ENCODE measurements around the gene RXFP2.

RXFP2 gene

DNA sequence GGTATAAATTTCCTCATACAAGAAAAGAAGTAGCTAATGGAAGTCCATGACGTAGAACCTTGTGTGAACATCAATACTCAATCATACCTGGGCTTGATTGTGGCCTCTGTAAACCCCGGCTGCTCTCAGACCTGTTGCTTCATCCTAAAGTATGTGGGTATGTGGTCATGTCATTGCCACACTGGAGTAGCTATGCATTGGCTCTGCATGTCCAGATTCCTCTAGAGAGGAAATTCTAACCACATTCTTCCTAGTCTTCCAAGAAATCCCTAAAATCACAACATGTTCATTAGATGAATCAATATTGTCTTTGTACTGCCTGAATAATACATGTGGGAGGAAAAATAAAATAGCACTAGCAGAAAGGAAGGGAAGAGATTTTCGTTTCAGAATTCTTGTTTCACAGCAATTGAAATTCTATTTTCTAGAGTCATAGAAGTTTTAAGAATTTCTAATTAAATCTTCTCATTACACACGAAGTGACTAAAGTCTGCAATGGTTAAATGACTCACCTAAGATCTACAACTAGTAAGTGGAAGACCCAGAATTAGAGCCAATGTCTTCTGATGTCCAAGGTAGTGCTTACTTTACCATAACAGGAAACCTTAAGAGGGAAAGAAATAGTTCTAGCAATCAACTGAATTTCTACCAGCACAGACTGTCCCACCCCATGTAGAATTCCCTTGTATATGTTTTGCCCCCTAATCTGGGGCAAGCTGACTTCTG lies 28.0 kb downstream of the RXFP2 start:
- no peak for DNase-seq (ENCODE audit: low read depth in 2 of 3, low spot score in 2 of 3)

DNA sequence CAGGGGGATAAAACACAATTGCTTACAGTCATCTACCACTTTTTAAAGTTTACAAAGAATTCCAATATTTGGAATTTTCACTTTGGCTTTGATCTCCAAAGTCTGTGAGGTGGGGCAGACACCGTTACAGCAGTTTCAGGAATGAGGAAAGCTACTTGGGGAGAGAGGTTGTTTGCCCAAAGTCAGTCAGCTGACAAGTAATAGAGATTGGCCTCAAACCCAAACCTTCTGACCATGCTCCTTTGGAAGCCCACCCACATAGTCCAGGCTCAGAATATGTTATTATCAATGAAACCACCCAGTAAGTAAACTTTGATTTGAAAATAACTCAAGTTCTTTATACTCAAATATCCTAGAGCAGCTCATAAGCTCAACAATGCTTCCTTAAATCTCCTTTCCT lies 29.0 kb downstream of the RXFP2 start:
- no peak for DNase-seq (ENCODE audit: low read depth in 2 of 3, low spot score in 2 of 3)

DNA sequence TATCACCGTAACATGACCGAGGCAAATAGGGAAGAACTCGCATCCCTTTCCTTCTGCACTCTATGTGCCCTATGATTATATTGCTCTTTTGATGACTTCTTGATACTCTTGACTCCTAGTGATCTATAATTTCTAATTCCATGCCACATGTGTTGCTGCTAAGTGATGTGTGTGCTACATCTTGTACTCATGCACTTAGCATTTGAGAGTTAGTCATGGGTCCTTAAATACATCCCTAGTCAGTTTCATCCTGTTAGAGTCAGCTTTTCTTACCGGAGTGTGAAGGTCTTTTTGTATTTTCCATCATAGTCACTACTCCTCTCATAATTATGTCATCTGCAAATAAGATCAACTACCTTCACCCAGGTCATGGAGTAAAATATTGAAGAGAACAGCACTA lies 30.2 kb downstream of the RXFP2 start:
- no peak for DNase-seq (ENCODE audit: low read depth in 2 of 3, low spot score in 2 of 3)

DNA sequence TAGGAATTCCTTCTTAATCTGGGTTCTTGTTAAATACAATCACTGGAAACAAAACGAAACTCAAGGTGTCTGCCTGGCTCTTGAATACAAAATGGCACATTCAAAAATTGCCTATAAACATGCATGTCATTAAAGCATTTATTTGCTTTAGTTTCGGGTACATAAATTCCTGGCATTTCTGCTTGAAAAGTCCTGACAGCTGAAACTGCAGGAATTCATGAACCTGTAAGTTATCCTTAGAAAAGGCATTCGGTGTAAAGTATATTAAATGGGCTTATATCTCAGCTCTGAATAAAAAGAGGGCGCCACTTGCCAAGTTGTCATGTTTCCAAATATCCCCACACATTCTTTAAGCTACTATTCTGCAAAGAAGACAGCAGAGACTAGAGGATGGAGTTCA lies 32.9 kb downstream of the RXFP2 start:
- DNase-seq (ENCODE audit: low read depth in 2 of 3, low spot score in 2 of 3): no peak

DNA sequence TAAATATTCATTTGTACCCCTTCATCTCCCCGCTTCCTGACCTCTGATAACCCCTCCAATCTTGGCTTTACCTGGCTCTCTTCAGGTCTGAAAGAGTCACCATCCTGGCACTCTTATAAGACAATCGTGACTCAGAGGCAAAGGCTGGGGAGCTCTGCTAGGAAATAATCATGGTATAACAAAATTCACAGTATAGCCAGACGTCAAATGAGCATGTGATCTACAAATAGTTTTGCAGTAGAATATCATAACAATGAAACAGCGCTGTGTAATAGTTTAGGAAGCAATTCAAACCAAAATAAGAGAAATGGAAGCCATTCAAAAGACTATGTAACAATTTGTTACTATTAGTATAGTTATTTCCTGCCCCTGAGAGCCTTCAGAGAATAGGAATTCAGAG lies 34.2 kb downstream of the RXFP2 start:
- DNase-seq (ENCODE audit: low read depth in 2 of 3, low spot score in 2 of 3): no peak

DNA sequence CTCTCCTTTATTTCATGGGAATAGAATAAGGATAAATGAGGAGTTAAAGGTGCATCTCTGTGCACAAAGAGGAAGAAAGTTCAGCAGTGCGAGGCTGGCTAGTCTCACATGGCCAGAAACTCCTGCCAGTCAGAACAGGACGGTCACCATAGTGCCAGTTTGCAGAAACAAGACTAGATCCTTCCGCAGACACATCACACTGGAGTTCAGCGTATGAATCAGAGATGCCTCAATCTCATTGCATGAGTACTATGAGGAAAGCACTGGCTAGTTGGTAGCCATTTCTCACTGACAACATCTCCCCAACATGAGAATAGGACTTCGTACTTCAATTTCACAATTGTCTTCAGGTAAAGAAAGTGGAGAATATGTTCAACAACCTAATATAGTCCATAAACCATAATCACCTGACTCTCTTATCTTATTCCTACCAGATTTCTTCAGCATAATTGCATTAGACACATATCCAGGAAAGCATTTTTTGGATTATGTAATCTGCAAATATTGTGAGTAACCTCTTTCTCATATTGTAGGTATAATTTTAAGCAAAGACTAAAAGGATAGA lies 34.9 kb downstream of the RXFP2 start:
- no peak for DNase-seq (ENCODE audit: low read depth in 2 of 3, low spot score in 2 of 3)

DNA sequence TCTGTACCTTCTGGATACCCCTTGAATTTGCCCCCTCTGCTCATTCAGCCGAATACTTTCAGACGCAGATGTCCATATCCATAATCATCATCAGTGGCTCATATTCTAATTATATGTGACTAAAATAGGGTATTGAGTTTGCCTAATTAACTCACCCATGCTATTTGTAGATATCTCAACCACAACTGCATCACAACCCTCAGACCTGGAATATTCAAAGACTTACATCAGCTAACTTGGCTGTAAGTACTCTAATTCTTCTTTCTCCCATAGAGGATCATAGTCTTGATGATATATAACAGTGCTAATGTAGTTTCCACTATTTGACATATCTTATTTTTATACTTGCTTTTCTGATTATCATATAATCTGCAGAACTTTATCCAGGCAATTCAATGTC lies 35.8 kb downstream of the RXFP2 start:
- no peak for DNase-seq (ENCODE audit: low read depth in 2 of 3, low spot score in 2 of 3)

DNA sequence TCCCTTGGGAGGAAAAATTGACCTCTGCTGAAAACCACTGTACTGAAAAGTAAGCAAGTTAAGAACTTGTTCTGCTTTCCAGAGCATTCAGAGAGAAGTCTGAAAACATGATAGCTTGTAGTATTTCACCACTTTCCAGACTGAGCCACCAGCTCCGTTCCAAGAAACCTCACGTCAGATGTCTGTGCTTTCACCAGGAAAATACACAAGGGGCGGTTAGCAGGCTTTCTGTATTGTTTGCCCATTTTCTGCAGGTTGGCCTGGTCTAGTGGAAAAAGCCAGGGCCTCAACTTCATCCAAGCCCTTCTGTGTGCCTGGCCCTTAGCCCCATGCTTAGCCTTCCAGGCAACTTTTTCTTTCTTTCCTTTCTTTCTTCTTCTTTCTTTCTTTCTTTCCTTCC lies 36.4 kb downstream of the RXFP2 start:
- DNase-seq (ENCODE audit: low read depth in 2 of 3, low spot score in 2 of 3): no peak

DNA sequence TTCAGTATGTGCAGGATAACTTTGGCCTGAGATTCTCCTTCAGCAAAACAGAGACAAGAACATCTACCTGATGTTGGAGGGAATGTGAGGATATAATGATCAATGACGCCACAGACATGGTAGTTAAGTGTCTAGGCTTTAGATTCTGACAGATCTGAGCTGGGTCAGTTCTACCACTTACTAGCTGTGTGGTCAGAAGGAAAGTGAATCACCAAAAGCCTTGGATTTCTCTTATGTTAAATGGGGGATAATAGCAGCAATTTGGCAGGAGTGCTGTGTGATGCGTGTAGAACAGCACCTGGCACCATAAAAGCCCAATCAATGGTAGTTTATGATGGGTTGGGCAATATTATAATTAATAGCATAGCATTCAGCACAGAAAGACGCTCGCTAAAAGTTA lies 41.7 kb downstream of the RXFP2 start:
- no peak for DNase-seq (ENCODE audit: low read depth in 2 of 3, low spot score in 2 of 3)

DNA sequence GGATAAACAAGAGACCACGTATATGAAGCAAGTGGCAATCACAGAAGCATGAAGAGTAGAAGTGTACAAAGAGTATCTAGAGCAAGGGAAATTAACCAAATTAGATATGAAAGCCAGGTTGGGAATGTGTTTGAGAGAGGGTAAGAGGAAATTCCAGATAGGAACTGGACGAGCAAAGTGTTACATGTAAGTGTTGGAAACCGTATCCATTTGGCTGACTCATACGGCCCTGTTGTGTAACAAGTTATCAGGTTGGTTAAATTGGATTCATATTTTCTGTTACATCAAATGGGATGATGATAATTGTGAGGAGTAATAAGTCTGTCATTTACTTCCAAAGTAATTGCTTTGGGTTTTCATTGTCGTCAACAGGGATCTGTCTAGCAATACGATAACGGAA lies 46.7 kb downstream of the RXFP2 start:
- no peak for DNase-seq (ENCODE audit: low read depth in 2 of 3, low spot score in 2 of 3)

DNA sequence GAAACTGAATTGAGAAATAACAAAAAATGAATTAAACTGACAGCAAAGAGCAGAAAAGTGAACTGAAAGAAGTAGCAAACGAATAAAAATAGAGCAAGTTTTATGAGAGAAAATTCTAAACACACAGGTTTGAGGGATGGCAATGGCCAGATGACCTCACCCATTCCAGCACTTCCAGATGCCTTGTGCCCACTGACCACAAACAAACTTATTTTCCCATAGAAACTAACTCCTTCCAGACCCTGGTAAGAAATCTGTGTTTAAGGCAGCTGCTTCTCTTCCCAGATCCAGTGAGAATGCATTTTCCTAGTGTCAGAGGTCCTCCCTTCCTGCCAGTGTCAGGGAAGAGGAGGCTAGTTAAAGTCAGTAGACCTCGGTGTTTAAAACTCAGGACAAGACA lies 51.7 kb downstream of the RXFP2 start:
- no peak for DNase-seq (ENCODE audit: low read depth in 2 of 3, low spot score in 2 of 3)

DNA sequence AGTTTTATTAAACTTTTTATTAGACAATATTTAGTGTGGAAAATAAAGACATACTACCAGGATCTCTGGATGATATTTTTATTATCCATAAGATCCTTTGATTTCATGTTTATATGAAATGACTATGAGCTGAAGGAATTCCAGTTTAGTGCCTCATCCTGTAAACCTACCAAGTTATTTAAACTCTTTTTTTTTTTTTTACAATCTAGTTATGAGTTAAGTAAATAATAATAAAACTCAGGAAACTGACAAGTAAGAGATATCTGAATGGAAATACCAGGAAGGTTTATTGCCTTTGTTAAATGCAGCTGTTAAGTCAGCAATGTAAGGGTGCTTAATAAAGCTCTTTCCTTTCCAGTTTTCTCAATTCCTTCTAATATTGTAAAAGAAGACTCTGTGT lies 53.9 kb downstream of the RXFP2 start:
- DNase-seq (ENCODE audit: low read depth in 2 of 3, low spot score in 2 of 3): no peak

DNA sequence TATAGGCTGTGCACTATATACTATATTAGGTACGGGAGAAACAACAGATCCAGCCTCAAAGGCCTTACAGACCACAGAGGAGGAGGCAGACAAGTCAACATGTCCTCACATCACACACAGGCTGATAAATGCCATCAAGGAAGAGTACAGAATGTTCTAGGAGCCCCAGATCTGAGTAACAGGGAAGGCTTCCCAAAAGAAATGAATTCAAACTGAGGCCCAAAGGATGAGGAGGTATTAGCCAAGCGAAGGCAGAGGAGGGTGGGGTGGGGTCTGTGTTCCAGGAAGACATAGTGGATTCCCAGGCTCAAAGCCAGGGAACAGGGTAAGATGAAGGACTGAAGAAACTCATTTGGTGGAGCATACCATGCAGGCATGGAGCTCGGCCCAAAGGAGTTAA lies 55.1 kb downstream of the RXFP2 start:
- DNase-seq (ENCODE audit: low read depth in 2 of 3, low spot score in 2 of 3): no peak

DNA sequence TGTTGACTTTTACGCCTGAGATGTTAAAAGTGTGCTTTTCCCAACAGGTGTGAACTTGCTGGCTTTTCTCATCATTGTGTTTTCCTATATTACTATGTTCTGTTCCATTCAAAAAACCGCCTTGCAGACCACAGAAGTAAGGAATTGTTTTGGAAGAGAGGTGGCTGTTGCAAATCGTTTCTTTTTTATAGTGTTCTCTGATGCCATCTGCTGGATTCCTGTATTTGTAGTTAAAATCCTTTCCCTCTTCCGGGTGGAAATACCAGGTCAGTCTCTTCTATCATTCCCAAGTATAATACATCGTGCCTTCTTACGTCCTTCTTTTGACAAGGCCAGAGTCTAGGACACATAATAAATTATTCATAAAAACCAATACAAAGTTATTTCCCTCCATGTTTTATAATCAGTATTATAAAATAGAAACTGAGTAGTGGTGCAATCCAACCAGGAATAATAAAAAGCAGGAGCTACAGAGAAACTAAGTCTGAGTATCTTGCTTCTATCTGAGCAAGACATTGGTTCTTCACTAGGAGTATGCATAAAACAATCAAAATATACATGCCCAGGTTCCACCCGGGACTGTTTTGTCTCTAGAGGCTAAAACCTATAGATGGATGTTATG lies 57.9 kb downstream of the RXFP2 start:
- DNase-seq (ENCODE audit: low read depth in 2 of 3, low spot score in 2 of 3): no peak

DNA sequence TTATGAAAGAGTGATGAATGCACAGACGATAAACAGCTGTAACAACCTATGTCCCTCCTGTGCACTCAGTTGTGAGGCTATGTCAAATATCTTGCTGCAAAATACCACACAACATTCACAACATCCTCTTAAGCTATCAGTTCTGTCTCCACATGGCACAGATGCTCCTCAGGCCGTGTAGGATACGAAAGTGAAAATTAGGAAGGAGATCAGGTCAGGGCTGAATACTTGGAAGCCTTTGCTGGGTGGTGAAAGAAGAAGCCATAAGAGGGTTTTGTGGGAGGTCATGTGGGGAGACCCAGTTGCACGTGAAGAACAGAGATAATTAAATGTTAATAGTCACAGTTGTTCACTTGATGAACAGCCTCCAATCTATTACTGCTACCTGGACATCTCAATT lies 58.9 kb downstream of the RXFP2 start:
- DNase-seq (ENCODE audit: low read depth in 2 of 3, low spot score in 2 of 3): no peak

DNA sequence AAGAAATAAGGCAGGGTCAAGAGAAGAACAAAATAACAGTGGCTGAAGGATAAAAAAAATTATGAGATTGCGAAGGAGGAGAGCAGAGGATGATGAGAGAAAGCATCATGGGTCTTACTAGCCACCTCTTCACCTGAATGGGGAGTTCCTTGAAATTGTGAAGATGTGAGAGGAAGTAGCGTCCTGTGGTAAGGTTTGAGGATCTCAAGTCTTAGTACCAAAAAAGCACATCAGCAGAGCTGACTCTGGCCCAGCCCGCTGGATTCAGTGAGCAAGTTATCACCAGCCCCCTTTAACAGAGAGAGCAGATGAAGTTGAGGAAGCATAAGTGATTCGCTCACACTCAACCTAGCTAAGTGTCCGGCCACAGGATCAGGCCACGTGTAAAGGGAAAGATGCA lies 61.8 kb downstream of the RXFP2 start:
- no peak for DNase-seq (ENCODE audit: low read depth in 2 of 3, low spot score in 2 of 3)

DNA sequence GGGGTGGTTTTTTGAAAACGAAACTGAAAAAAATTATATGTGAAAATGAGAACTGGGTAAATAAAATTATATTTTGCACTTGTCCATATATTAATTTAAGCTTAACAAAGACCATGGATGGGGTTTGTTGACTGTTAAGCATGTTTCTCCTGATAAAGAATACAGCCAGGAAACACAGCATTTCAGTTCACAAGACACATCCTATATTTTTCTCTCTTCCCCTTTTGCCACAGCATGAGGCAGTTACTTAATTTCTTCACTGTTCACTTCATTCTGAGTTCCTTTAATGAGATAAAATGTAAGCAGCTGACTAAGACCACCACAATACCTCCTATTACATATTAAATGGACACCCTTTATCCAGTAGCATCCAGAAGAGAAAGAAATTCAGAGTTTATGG lies 64.0 kb downstream of the RXFP2 start:
- DNase-seq (ENCODE audit: low read depth in 2 of 3, low spot score in 2 of 3): no peak

DNA sequence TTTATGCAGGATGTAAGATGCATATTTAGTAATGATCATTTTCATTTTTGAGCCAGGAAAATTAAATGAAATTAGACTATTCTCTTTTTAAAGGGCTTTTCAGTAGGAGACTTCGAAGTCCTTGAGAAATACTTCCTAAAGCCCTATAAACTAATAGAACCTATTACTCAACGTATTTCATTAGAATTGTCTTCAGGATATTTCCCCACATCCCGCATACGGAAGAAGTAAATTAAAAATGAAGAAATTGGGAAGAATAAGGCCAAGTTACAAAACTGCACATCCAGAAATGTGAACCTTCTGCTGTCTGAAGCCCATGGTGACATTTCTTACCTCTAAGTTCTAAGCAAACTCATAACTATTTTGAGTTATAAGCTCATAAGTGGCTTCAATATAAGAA lies 66.5 kb downstream of the RXFP2 start:
- no peak for DNase-seq (ENCODE audit: low read depth in 2 of 3, low spot score in 2 of 3)

DNA sequence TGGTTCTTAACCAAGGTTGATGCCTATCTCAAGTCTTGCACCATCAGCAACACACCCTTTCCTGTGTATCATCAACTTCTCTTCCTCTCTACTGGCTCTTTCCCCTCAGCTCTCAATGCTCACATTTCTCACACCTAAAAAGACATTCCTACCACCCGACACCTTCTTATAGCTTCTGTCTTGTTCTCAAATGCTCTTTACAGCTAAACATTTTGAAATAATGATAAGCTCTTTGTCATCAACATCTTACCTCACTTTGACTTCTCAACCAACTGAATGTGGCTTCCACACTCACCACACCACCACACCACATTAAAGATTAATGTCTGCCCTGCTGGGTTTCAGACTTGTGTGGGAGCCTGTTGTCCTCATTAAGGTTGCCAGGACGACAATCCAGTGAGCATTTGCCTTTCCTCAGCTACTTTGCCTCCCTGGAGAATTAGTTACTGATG lies 67.8 kb downstream of the RXFP2 start:
- no peak for DNase-seq (ENCODE audit: low read depth in 2 of 3, low spot score in 2 of 3)

DNA sequence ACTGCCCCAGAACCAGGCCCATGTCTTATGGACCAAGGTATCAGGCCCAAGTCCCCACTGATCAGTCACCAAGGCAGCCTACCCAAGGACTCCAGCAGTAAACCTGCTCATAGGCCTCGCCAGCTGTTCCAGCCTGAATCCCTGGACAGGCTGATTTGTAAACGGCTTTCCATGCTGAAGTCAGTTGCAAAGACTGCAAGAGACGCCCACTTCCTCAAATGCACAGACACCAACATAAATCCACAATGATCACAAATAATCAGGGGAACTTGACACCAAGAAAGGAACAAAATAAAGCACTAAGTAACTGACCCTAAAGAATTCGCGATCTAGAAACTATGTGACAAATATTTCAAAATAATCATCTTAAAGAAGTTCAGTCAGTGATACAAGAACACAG lies 75.2 kb downstream of the RXFP2 start:
- DNase-seq (ENCODE audit: low read depth in 2 of 3, low spot score in 2 of 3): no peak

DNA sequence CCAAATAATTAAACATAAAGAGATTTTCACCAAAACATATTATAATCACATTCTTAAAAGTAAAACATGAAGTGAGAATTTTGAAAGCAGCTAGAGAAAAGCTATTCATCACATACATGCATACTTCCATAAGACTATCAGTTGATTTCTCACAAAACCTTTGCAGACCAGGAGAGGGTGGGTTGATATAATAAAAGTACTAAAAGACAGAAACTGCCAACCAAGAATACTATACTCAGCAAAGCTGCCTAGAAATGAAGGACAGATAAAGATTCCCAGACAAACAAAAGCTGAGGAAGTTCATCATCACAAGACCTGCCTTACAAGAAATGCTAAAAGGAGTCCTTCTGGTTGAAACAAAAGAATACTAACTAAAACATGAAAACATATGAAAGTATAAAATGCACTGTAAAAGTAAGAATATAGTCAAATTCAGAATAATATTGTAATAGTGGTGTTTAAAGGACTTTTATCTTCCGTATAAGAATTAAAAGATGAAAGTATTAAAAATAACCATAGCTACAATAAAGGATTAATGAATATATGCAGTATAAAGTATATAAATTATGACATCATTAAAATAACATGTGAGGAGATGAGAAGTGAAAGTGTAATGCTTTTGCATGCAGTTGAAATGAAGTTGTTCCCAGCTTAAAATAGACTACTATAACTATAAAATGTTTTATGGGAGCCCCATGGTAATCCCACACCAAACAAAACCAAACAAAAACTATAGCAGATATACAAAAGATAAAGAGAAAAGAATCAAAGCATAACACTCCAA lies 76.2 kb downstream of the RXFP2 start:
- DNase-seq (ENCODE audit: low read depth in 2 of 3, low spot score in 2 of 3): no peak

DNA sequence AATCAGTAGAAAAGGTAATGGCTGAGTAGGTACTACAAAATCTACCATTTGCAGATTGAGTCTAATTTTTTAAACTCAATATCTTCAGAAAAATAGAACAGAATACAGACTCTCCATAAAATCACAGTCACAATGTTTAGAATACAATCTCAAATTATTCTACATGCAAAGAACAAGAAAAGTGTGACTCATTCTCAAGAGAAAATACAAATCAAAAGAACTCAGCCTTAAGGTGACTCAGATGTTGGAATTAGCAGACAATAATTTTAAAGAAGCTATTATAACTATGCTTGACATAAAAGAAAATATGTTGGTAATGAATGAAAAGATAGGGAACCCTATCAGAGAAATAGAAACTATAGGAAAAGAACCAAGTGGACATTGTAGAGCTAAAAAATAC lies 78.9 kb downstream of the RXFP2 start:
- no peak for DNase-seq (ENCODE audit: low read depth in 2 of 3, low spot score in 2 of 3)
